Right kidney (tissue), 1 donor: Measurements from ENCODE around the gene MC1R.
"Not testable (repeated sequence)": the region's sequence is repeated elsewhere in the genome, so short reads cannot be mapped to it uniquely, and the experiment has no call there.

Source experiments
- DNase-seq: peaks from one replicate; pipeline ENCODE4 v3.0.0-alpha.2; 2016

MC1R gene

GRCh38 chr16:89913408-89914387 is 5.0 kb upstream of the MC1R start:
- no peak for DNase-seq

- not testable (repeated sequence) for DNase-seq
These were observed 3.9 kb upstream of the MC1R start for GRCh38 chr16:89914642-89915285.

- no peak for DNase-seq
These were observed 3.1 kb upstream of the MC1R start for GRCh38 chr16:89915303-89916232.

- peak; percentile 76 for DNase-seq
These were observed 749 bp upstream of the MC1R start for GRCh38 chr16:89917773-89918452.

GRCh38 chr16:89919535-89920406 is 1.1 kb downstream of the MC1R start:
- no peak for DNase-seq

GRCh38 chr16:89920723-89921122 is 2.1 kb downstream of the MC1R start:
- no peak for DNase-seq

- DNase-seq: no peak
These were observed 2.6 kb downstream of the MC1R start for GRCh38 chr16:89921131-89921701.

- peak; percentile 49 for DNase-seq
These were observed 3.2 kb downstream of the MC1R start for GRCh38 chr16:89921702-89922476.

GRCh38 chr16:89922477-89922883 is 3.8 kb downstream of the MC1R start:
- DNase-seq: peak; percentile 56

GRCh38 chr16:89922884-89923639 is 4.4 kb downstream of the MC1R start, which contains the start of gene TUBB3:
TUBB3 (plus strand) TSS chr16:89923342; CDS start chr16:89923402, 60 bp downstream.
- DNase-seq: peak; percentile 81

- DNase-seq: no peak
These were observed 5.1 kb downstream of the MC1R start for GRCh38 chr16:89923640-89924296.

- DNase-seq: peak; percentile 41
These were observed 5.7 kb downstream of the MC1R start for GRCh38 chr16:89924297-89924924.

GRCh38 chr16:89924925-89925307 is 6.3 kb downstream of the MC1R start:
- DNase-seq: no peak

- no peak for DNase-seq
These were observed 7.0 kb downstream of the MC1R start for GRCh38 chr16:89925596-89926079.

GRCh38 chr16:89931305-89931896 is 12.7 kb downstream of the MC1R start:
- no peak for DNase-seq

- no peak for DNase-seq
These were observed 13.3 kb downstream of the MC1R start for GRCh38 chr16:89931964-89932363.

GRCh38 chr16:89934019-89934418 is 15.4 kb downstream of the MC1R start:
- DNase-seq: not testable (repeated sequence)
